ENCODE results near the gene TECR.

DNA sequence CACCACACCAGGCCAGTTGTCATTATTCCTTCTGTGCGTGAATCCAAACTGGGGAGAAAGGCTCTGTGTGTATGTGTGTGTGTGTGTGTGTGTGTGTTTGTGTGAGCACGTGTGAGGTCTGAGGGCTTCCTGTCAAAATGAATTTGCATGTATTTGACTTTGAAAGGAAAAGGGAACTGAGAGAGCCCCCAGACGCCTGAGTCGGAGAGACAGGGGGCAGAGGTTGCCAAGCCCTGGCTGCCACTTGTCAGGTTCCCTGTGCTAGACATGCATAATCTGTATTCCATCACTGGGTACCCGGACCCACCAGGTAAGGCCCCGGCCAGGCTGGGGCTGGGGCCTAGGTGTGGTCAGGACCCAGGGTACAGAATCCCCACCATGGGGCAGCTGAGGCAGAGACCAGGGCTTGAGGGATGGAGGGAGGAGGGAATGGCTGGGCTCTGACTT is 53.5 kb downstream of the TECR start, which contains the start of gene CLEC17A:
- TF ChIP-seq MXI1 (IDR thresholded peaks at IDR 0.05; ENCODE audit: low read depth, low read length), result no peak
- no peak for TF ChIP-seq NFE2L1 (tag; IDR thresholded peaks at IDR 0.05; ENCODE audit: borderline replicate concordance, low read depth)
